Measurements from ENCODE around the gene CTRB2. TPM values are rescaled to one million over a fixed set of nuclear protein-coding genes. Genes with fewer than 3 reads are reported as not detected.

CTRB2 gene
- not detected in 2 replicates for polyA plus RNA-seq (2011; rRNA removed)
- polyA minus RNA-seq (2011; rRNA and poly(A)+ RNA removed) = not detected in 2 replicates

DNA sequence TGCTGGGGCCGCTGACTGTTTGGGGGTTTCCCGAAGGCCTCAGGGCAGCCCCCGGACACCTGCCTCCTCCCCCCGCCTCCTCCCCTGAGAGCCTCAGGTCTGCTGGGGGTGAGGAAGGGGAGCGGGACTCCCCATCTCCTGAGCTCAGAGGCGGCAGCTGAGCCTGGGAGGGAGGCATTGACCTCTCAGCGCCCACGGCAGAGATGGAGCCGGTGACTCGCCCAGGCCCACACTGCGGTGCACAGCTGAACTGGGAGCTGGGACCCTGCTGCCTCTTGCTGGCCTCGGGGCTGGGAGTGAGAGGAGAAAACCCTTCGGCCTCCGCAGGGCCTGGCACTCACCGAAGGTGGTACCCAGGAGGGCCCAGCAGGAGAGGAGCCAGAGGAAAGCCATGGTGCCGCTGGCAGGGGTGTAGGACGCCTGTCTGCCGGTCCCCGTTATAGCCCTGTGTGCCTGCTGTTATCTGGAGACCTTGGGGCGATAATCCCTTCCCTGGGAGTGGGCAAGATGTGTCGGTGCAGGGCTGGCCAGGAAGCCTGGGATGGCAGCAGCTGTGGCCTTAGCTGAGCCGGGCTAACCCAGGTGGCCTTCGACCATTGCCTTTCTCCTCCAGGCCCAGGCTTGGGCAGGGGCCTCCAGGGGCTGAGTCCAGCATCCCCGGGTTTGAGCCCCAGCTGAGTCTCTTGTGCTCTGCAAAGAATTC lies at the start of gene CTRB2:
CTRB2 (minus strand) TSS at position 413 of the 703 bp plus-strand sequence; CDS start at position 393, 20 bp downstream.
- Histone ChIP-seq H3K27me3 (ENCODE audit: control insufficient read depth, insufficient read depth, low read length) (peaks cover 3% of the 10 kb centered on the region), H3K9me3 (ENCODE audit: control insufficient read depth, insufficient read depth, low read length) (no peaks in the 10 kb centered on the region; the same call in 1 of the 2 replicates), H3K27ac (ENCODE audit: low read depth, low read length) (no peak within 1 kb of the TSS), H3K4me3 (ENCODE audit: low read depth, low read length) (no peak within 1 kb of the TSS)
- ChIA-PET CTCF (interaction anchor here (1.2 to 1.7 kb wide), 3 partner anchors 27 to 258 kb away, joined by 4 to 5 read pairs (median 4); no protein-coding TSS in a partner anchor), POLR2A (interaction anchor here (0.6 to 2.1 kb wide), 2 partner anchors 18 to 22 kb away, joined by 3 to 16 read pairs; no protein-coding TSS in a partner anchor)
- TF ChIP-seq, protein P1, sequence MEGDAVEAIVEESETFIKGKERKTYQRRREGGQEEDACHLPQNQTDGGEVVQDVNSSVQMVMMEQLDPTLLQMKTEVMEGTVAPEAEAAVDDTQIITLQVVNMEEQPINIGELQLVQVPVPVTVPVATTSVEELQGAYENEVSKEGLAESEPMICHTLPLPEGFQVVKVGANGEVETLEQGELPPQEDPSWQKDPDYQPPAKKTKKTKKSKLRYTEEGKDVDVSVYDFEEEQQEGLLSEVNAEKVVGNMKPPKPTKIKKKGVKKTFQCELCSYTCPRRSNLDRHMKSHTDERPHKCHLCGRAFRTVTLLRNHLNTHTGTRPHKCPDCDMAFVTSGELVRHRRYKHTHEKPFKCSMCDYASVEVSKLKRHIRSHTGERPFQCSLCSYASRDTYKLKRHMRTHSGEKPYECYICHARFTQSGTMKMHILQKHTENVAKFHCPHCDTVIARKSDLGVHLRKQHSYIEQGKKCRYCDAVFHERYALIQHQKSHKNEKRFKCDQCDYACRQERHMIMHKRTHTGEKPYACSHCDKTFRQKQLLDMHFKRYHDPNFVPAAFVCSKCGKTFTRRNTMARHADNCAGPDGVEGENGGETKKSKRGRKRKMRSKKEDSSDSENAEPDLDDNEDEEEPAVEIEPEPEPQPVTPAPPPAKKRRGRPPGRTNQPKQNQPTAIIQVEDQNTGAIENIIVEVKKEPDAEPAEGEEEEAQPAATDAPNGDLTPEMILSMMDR (IDR thresholded peaks at IDR 0.05; ENCODE audit: low read depth, low read length) = no peak
- DNase-seq (ENCODE audit: low read depth, low spot score) = no peak

DNA sequence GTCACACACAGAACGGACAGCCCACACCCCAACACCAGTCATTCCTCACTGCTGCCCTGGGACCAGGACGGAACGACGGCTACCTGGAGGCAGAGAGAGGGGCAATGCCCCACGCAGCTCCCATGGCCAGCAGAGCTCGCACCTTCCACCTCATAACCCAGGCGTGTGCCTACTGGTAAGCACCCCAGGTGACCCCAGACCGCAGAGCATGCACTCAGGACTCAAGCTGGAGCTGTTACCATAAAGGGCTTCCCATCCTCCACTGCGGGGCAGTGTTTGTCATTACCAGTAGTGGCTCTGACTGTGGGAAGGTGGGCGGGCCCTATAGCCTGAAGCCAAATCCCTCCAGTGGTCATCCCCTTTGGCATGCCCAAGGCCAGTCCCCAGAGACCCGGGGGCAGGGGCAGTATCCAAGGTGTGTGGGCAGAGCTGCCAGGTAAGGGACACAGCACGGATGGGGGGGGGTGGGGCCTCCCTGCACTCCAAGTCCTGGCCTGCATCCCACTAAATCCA lies 49.2 kb upstream of the CTRB2 start:
- POLR2A ChIA-PET = no interaction called here
- H3K27me3 ChIP-seq (ENCODE audit: control insufficient read depth, insufficient read depth, low read length) = no peaks in the 10 kb centered on the region
- TF ChIP-seq, protein P1 (IDR thresholded peaks at IDR 0.05; ENCODE audit: low read depth, low read length) = no peak
- no peak for DNase-seq (ENCODE audit: low read depth, low spot score)
- H3K4me3 ChIP-seq (ENCODE audit: low read depth, low read length) = no peak overlapping the region
- CTCF ChIA-PET = no interaction called here
- no peaks in the 10 kb centered on the region for H3K9me3 ChIP-seq (ENCODE audit: control insufficient read depth, insufficient read depth, low read length)
- H3K27ac ChIP-seq (ENCODE audit: low read depth, low read length) = no peak overlapping the region

DNA sequence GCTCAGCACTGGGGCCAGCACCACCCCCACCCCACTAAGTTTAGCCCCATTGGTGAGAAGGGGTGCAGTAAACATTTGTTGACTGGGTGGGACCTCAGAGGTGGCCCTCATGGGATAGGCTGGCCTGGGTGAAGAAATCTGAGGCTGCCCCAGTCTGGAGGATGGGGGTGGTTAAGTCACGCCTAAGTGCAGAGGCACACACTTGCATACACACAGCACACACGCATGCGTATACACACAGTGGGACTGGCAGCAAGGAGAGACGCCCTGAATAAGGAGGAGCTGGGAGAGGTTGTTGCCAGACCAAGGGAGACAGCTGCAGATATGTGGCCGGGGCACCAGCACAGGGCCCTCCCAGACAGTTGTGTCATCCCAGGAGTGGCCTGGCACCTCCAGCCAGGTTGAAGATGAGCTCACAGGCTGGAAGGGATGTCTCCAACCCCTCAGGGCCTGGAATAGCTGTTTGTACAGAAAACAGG lies 47.4 kb upstream of the CTRB2 start:
- POLR2A ChIA-PET = interaction anchor here (0.6 to 1.7 kb wide), 6 partner anchors 9 to 52 kb away, joined by 3 to 8 read pairs (median 4); no protein-coding TSS in a partner anchor
- H3K4me3 ChIP-seq (ENCODE audit: low read depth, low read length) = no peak overlapping the region

DNA sequence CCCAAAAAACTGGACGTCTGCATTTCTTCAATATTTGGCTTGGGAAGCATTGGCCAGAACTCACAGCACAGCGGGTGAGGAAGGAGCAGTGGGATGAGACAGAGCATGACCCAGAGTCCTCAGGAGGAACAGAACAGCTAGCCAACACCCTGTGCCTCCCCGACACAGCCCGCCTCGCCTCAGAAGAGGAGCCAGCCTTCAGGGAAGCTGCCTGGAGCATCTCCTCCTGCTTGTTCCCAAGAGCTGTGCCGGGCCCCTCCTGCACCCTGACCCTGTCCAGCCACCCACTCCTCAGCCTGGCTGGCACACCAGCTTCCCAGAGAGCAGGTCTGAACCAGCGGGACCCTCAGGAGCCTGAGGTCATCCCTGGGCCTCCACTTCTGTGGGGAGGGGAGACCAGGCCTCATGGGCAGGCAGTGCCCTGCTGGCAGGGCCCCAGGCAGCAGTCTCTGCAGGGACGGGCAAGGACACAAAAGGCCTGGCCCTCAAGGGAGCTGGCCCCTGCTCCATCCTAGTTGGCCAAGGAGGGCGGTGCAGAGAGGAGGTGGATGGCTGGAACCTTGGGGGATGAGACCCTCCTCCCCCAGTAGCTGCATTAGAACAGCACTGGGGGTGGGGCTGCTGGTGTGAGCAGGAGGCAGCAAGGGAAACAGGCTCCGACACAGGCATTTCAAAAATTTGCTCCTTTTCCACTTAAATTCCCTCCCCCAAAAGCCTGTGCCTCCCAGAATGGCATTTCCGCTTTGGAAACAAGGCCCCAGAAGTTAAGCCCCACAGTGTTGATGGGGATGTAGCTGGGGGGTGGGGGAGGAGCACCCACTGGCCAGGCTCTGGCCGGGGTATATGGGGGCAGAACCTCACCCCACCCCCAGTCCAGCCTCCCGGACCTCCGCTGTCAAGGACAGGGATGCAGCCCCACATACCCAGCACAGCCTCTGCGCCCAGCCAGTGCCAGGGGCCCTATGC lies 46.3 kb upstream of the CTRB2 start:
- Histone ChIP-seq H3K27ac (ENCODE audit: low read depth, low read length) (peak overlapping the region; percentile 80), H3K27me3 (ENCODE audit: control insufficient read depth, insufficient read depth, low read length) (no peaks in the 10 kb centered on the region), H3K9me3 (ENCODE audit: control insufficient read depth, insufficient read depth, low read length) (no peaks in the 10 kb centered on the region), H3K4me3 (ENCODE audit: low read depth, low read length) (peak overlapping the region; percentile 13)
- POLR2A ChIA-PET = interaction anchor here (1.2 to 1.3 kb wide), 2 partner anchors 8 to 52 kb away, joined by 3 to 4 read pairs; no protein-coding TSS in a partner anchor
- no peak for DNase-seq (ENCODE audit: low read depth, low spot score)
- CTCF ChIA-PET = interaction anchor here (0.6 to 4.0 kb wide), 4 partner anchors 19 to 149 kb away, joined by 3 to 23 read pairs (median 4); no protein-coding TSS in a partner anchor
- TF ChIP-seq, protein P1 (IDR thresholded peaks at IDR 0.05; ENCODE audit: low read depth, low read length) = no peak

More for the DNA sequence above, 47.4 kb upstream of the CTRB2 start:
- H3K27me3 ChIP-seq (ENCODE audit: control insufficient read depth, insufficient read depth, low read length) = no peaks in the 10 kb centered on the region
- CTCF ChIA-PET = interaction anchor here (1.0 to 4.0 kb wide), 3 partner anchors 20 to 211 kb away, joined by 3 to 23 read pairs (median 3); partner anchors contain the start of gene TMEM170A
- peak overlapping the region; percentile 70 for H3K27ac ChIP-seq (ENCODE audit: low read depth, low read length)
- H3K9me3 ChIP-seq (ENCODE audit: control insufficient read depth, insufficient read depth, low read length) = no peaks in the 10 kb centered on the region
- TF ChIP-seq, protein P1 (IDR thresholded peaks at IDR 0.05; ENCODE audit: low read depth, low read length) = no peak
- DNase-seq (ENCODE audit: low read depth, low spot score) = no peak
